Endothelial cell of umbilical vein (primary cell): ENCODE results near the gene SELENOV. TPM values are rescaled to one million over a fixed set of nuclear protein-coding genes. Genes with fewer than 3 reads are reported as not detected.

Experiments
- BruUV-seq: library from RNA; stranded (reverse); fragments of 400-500 nt; replicated peaks from 2 replicates; lab custom pipeline; 2021; lab: Mats Ljungman, UMichigan
- CTCF ChIA-PET: fragments of 300-600, 350-600 bp; sonication (Branson Sonifier 250); formaldehyde crosslinking; loops from one replicate; lab custom pipeline; 2021; ENCODE audit warnings: antibody characterized with exemption, inconsistent platforms; lab: Charles Lee
- POLR2A ChIA-PET: fragments of 300-600, 350-600 bp; sonication (Branson Sonifier 250); formaldehyde crosslinking; loops from one replicate; lab custom pipeline; 2021; ENCODE audit warnings: antibody characterized with exemption, inconsistent platforms; lab: Charles Lee
- DNase-seq: peaks from one replicate; pipeline ENCODE4 v3.0.0-alpha.2; 2011; ENCODE audit warnings: low read depth, low spot score
- FAIRE-seq: peaks from 2 replicates; lab custom pipeline; 2011; peaks lifted over from hg19 to GRCh38; lab: Jason Lieb, UNC
- H2AFZ ChIP-seq: 2 replicates; pipeline ENCODE4 v1.6.0; 2012; ENCODE audit warnings: low read depth, low read length, control low read depth, inconsistent platforms
- H3K27ac ChIP-seq: 2 replicates; pipeline ENCODE4 v1.5.1; 2011; ENCODE audit warnings: low read depth, mild to moderate bottlenecking, control low read depth, low read length, moderate library complexity; ENCODE audit not compliant: insufficient read depth
- H3K27me3 ChIP-seq, 2 experiments: 2 replicates each; pipeline versions ENCODE4 v1.6.0 to v1.6.1; 2011; ENCODE audit warnings: low read length in 2 of 2, mixed read lengths in 1 of 2; ENCODE audit not compliant: control insufficient read depth in 2 of 2, insufficient read depth in 2 of 2
- H3K36me3 ChIP-seq, 2 experiments: 2 replicates in 1 of 2; 3 replicates in 1 of 2; pipeline ENCODE4 v1.5.1; 2011; ENCODE audit warnings: low read length in 2 of 2, mild to moderate bottlenecking in 1 of 2, moderate library complexity in 1 of 2; ENCODE audit not compliant: control insufficient read depth in 2 of 2, insufficient read depth in 2 of 2; ENCODE audit errors: extremely low read depth in 1 of 2
- H3K4me1 ChIP-seq: 3 replicates; pipeline ENCODE4 v1.5.1; 2011; ENCODE audit warnings: mild to moderate bottlenecking, low read length; ENCODE audit not compliant: control insufficient read depth, insufficient read depth; ENCODE audit errors: extremely low read depth
- H3K4me2 ChIP-seq: 2 replicates; pipeline ENCODE4 v1.6.1; 2011; ENCODE audit warnings: low read length, control low read depth, mixed read lengths; ENCODE audit not compliant: insufficient read depth
- H3K4me3 ChIP-seq, 3 experiments: fragments of 200-600 bp in 1 of 3; sonication (generic), shearing (Covaris generic) in 1 of 3; replicated peaks in 1 of 3; 2 replicates each; pipeline ENCODE4 v1.5.1; 2011 to 2016; ENCODE audit warnings: control low read depth in 3 of 3, low read length in 3 of 3, mild to moderate bottlenecking in 2 of 3, inconsistent platforms in 1 of 3, low read depth in 1 of 3, moderate library complexity in 1 of 3; ENCODE audit not compliant: insufficient read depth in 1 of 3
- H3K79me2 ChIP-seq: 2 replicates; pipeline ENCODE4 v1.6.0; 2012; ENCODE audit warnings: low read length, inconsistent platforms; ENCODE audit not compliant: control insufficient read depth, insufficient read depth
- H3K9ac ChIP-seq: replicated peaks from 2 replicates; pipeline ENCODE3; 2011; ENCODE audit warnings: low read length, control low read depth; ENCODE audit not compliant: insufficient read depth; ENCODE audit errors: extremely low read depth
- H3K9me1 ChIP-seq: replicated peaks from 3 replicates; pipeline ENCODE4 v1.6.0; 2011; ENCODE audit warnings: mild to moderate bottlenecking, low read length; ENCODE audit not compliant: control insufficient read depth, insufficient read depth; ENCODE audit errors: extremely low read depth
- H3K9me3 ChIP-seq: replicated peaks from 2 replicates; pipeline ENCODE4 v1.5.1; 2012; ENCODE audit warnings: low read length, inconsistent platforms; ENCODE audit not compliant: control insufficient read depth, insufficient read depth
- H4K20me1 ChIP-seq: replicated peaks from 2 replicates; pipeline ENCODE3; 2011; ENCODE audit warnings: mild to moderate bottlenecking, low read length; ENCODE audit not compliant: control insufficient read depth, insufficient read depth; ENCODE audit errors: extremely low read depth
- EZH2 ChIP-seq: IDR thresholded peaks from 2 replicates; pipeline ENCODE4 v1.6.1; 2012; ENCODE audit warnings: borderline replicate concordance, low read depth, mild to moderate bottlenecking, moderate library complexity, low read length, inconsistent platforms; ENCODE audit not compliant: severe bottlenecking
- FOS ChIP-seq: IDR thresholded peaks from 2 replicates; pipeline ENCODE4 v1.6.1; 2011; ENCODE audit warnings: mild to moderate bottlenecking, low read length, moderate library complexity, borderline replicate concordance; ENCODE audit not compliant: insufficient read depth
- GATA2 ChIP-seq: IDR thresholded peaks from 2 replicates; pipeline ENCODE4 v1.7.0; 2011; ENCODE audit warnings: low read depth, mild to moderate bottlenecking, moderate library complexity, mixed read lengths, low read length; ENCODE audit not compliant: insufficient read length, insufficient read depth
- MYC ChIP-seq: IDR thresholded peaks from one replicate; pipeline ENCODE4 v1.6.1; 2011; ENCODE audit warnings: mild to moderate bottlenecking, low read depth, low read length
- dilution Hi-C: fragments of 300-500 bp; cut with MboI; formaldehyde crosslinking; loops from one replicate; pipeline ENCODE4 v1.15.0; 2019; ENCODE audit warnings: low sequenced_read_pairs; ENCODE audit not compliant: extremely low pct_ligation_motif_present
- intact Hi-C: fragments of 100-400 bp; cut with micrococcal nuclease; formaldehyde crosslinking; loops from one replicate; pipeline ENCODE4 v1.10.0; 2022
- polyA plus RNA-seq, 4 experiments: library from polyadenylated mRNA; depleted of rRNA in 3 of 4; stranded (reverse) in 3 of 4; unstranded in 1 of 4; fragments of >200 nt; gene quantifications; 2 replicates each; pipeline versions ENCODE4 v1.2.1 to v1.2.3, GENCODE V29; 2011 to 2012; ENCODE audit warnings: missing spikeins in 1 of 4
- total RNA-seq: library from RNA; stranded (reverse); gene quantifications from 2 replicates; pipeline ENCODE4 v1.2.3, GENCODE V29; 2021
- TF ChIP-seq, protein P1 (sequence below): IDR thresholded peaks from 2 replicates; pipeline ENCODE4 v1.6.1; 2011; ENCODE audit not compliant: insufficient read depth, insufficient read length
- TF ChIP-seq, protein P2 (sequence below), 2 donors: IDR thresholded peaks; 1 replicate in 1 of 2; 2 replicates in 1 of 2; pipeline ENCODE4 v1.5.1; 2011; ENCODE audit warnings: low read length in 2 of 2, mild to moderate bottlenecking in 2 of 2, moderate library complexity in 2 of 2, control low read depth in 1 of 2, inconsistent platforms in 1 of 2, low read depth in 1 of 2; ENCODE audit not compliant: insufficient read depth in 1 of 2; ENCODE audit errors: extremely low read depth in 1 of 2

The SELENOV gene
- total and polyA plus RNA-seq, 2 donors (not counting 3 experiments of a cell fraction or from before 2014, with no cell fraction given): not detected

DNA sequence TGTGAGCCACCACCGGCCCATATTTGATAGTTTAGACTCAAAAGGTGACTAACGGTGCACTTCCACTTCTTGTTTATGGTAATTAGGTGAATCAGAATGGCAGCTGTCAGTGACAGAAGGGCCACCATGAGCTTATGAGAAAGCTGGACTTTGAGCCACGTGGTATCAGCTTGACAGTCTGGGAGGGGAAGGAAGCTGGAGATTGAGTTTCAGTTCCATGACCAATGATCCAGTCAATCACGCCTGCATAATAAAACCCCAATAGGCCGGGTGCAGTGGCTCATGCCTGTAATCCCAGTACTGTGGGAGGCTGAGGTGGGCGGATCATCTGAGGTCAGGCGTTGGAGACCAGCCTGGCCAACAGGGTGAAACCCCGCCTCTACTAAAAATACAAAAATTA, 9.6 kb downstream of the SELENOV start:
- Histone ChIP-seq H2AFZ (no peak overlapping the region), H3K27ac (no peak overlapping the region), H3K4me2 (no peak overlapping the region), H4K20me1 (no peaks in the 10 kb centered on the region), H3K79me2 (no peaks in the 10 kb centered on the region), H3K36me3 (no peaks in the 10 kb centered on the region), H3K9me1 (no peaks in the 10 kb centered on the region), H3K4me1 (no peaks in the 10 kb centered on the region), H3K9me3 (no peaks in the 10 kb centered on the region), H3K27me3 (no peaks in the 10 kb centered on the region), H3K4me3 (no peak overlapping the region), H3K9ac (no peak overlapping the region)
- no peak for DNase-seq
- ChIA-PET POLR2A (no interaction called here), CTCF (interaction anchor here (1.0 to 1.5 kb wide), 2 partner anchors 10 to 27 kb away, joined by 3 read pairs; no protein-coding TSS in a partner anchor)
- BruUV-seq: no TSS peak
- intact Hi-C loops: no loop called here
- FAIRE-seq: no peak
- TF ChIP-seq, protein P1, sequence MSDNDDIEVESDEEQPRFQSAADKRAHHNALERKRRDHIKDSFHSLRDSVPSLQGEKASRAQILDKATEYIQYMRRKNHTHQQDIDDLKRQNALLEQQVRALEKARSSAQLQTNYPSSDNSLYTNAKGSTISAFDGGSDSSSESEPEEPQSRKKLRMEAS: no peak
- no peak for TF ChIP-seq EZH2
- no peak for TF ChIP-seq MYC
- TF ChIP-seq GATA2: no peak
- TF ChIP-seq, protein P2, sequence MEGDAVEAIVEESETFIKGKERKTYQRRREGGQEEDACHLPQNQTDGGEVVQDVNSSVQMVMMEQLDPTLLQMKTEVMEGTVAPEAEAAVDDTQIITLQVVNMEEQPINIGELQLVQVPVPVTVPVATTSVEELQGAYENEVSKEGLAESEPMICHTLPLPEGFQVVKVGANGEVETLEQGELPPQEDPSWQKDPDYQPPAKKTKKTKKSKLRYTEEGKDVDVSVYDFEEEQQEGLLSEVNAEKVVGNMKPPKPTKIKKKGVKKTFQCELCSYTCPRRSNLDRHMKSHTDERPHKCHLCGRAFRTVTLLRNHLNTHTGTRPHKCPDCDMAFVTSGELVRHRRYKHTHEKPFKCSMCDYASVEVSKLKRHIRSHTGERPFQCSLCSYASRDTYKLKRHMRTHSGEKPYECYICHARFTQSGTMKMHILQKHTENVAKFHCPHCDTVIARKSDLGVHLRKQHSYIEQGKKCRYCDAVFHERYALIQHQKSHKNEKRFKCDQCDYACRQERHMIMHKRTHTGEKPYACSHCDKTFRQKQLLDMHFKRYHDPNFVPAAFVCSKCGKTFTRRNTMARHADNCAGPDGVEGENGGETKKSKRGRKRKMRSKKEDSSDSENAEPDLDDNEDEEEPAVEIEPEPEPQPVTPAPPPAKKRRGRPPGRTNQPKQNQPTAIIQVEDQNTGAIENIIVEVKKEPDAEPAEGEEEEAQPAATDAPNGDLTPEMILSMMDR (IDR thresholded peaks at IDR 0.05; ENCODE audit: extremely low read depth in 1 of 2, insufficient read depth in 1 of 2, low read depth in 1 of 2, low read length in 2 of 2): no peak
- dilution Hi-C loops: no loop called here

DNA sequence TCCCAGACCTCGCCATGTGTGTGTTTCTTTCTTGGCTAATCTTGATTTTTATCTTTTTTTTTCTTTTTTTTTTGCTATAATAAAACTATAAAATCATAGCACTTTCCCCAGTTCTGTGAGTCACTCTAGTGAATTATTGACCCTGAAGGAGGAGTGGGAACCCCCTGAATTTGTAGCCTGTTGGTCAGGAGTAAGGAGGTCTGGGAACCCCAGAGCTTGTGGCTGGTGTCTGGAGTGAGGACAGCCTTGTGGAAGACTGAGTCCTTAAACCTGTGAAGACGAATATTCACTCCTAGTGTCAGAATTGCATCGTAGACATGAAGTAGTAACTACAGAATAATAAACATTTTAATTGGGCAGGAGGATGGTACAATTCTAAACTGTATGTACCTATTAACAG, 10.3 kb downstream of the SELENOV start:
- H3K79me2 ChIP-seq: no peaks in the 10 kb centered on the region
- no peak overlapping the region for H3K4me2 ChIP-seq
- no peaks in the 10 kb centered on the region for H3K4me1 ChIP-seq
- H3K9ac ChIP-seq: no peak overlapping the region
- TF ChIP-seq FOS: no peak
- no peaks in the 10 kb centered on the region for H4K20me1 ChIP-seq
- DNase-seq (no peak), FAIRE-seq (no peak)
- CTCF ChIA-PET: interaction anchor here (1.0 to 1.5 kb wide), 3 partner anchors 11 to 50 kb away, joined by 3 to 4 read pairs (median 3); no protein-coding TSS in a partner anchor
- no peak overlapping the region for H3K27ac ChIP-seq
- no TSS peak for BruUV-seq
- no peak overlapping the region for H3K4me3 ChIP-seq
- intact Hi-C loops: no loop called here
- POLR2A ChIA-PET: no interaction called here
- no peaks in the 10 kb centered on the region for H3K9me1 ChIP-seq
- no peaks in the 10 kb centered on the region for H3K9me3 ChIP-seq
- dilution Hi-C loops: no loop called here
- H2AFZ ChIP-seq: no peak overlapping the region
- H3K27me3 ChIP-seq: no peaks in the 10 kb centered on the region
- no peaks in the 10 kb centered on the region for H3K36me3 ChIP-seq
